Stimulated activated CD4-positive, alpha-beta T cell treated with anti-CD3 and anti-CD28 coated beads, Interleukin-4, amount 100 ng/mL, for 24 hours (primary cell): ENCODE measurements around the gene HOMER2.
"Not testable (repeated sequence)": the region's sequence is repeated elsewhere in the genome, so short reads cannot be mapped to it uniquely, and the experiment has no call there.

ENCODE experiments used
- DNase-seq: peaks from one replicate; pipeline ENCODE4 v3.0.0-alpha.2; 2020

HOMER2 gene

GRCh38 chr15:82892573-82892972 is 59.9 kb downstream of the HOMER2 start:
- no peak for DNase-seq

DNA sequence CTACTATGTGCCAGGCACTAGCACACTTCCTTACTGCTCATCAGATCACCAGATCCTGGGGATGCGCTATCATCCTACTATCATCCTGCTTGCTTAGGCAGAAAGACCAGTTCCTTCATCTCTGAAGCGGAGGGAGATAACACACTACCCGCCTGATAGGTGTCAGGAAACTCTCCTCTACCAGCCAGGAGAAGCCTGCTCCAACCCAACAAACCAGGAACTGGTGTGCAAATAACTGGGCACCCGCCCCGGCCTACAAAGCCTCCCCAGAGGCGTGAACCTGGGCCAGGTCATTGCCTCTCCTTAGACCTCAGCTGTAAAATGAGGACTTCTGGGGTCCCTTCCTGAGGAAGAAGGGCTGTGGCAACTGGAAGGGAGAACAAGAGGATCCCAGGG is 61.5 kb downstream of the HOMER2 start:
- no peak for DNase-seq

- no peak for DNase-seq
These were observed 62.1 kb downstream of the HOMER2 start for GRCh38 chr15:82890338-82890994.

DNA sequence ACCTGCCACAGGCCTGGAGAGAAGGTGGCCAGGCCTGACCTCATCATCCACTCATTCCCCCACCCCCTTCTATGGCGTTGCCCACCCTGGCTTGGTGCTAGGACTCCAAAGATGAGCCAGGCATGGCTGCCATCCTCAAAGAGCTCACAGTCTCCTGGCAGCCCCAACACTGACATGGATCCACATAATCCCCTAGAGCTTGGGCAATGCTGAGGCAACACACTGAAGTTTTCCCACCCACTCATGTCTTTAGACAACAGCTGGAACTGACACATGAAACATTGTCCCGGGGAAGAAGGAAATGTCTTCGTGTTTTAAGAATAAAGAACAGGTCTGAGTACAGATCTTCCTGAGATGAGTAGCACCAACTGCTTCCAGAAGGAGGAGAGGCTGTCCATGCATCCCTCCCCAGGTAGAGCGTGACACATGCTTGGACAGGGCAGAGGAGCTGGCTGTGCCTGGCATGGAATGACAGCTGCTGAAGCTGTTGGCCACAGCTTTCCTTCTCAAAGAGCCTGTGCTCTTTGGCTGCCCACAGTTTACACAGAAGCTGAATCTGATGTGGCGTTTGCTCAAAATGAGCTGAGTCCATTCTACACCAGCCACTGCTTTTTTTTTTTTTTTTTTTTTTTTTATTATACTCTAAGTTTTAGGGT is 70.1 kb downstream of the HOMER2 start:
- DNase-seq, result no peak

GRCh38 chr15:82881747-82882146 is 70.8 kb downstream of the HOMER2 start:
- no peak for DNase-seq

DNA sequence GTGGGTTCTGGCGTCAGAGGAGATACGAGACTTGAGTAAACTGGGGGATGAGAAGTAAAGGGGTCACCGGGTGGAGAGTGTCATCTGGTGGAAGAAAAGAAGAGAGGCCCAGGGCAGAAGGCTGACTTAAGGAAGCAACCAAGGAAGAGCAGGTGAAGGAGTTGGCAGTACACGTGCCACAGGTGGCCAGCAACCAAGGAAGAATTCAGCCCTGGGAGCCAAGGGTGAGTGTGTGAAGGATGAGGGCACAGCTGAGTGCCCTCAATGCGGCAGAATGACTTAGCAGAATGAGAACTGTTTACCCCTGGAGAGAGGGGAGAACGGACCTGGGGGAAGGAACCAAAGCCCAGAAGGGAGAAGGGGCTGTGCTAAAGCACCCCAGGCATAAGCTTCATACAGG is 71.8 kb downstream of the HOMER2 start:
- no peak for DNase-seq

DNA sequence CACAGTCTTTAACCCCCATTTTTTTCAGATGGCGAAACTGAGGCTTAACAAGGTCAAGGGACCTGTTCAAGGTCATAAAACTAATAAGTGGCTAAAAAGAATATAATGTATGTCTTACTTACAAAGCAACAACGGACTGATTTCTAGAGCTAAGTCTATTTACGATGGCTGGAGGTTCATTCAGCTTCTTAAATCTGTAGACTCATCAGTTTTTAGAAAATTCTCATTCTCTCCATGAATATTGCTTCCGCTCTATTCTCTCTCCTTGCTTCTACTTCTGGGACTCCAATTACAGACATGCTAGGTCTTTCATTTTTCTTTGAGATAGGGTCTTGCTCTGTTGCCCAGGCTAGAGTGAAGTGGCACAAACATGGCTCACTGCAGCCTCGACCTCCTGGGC is 74.2 kb downstream of the HOMER2 start:
- no peak for DNase-seq

GRCh38 chr15:82877825-82878224 is 74.7 kb downstream of the HOMER2 start:
- DNase-seq, result no peak

DNA sequence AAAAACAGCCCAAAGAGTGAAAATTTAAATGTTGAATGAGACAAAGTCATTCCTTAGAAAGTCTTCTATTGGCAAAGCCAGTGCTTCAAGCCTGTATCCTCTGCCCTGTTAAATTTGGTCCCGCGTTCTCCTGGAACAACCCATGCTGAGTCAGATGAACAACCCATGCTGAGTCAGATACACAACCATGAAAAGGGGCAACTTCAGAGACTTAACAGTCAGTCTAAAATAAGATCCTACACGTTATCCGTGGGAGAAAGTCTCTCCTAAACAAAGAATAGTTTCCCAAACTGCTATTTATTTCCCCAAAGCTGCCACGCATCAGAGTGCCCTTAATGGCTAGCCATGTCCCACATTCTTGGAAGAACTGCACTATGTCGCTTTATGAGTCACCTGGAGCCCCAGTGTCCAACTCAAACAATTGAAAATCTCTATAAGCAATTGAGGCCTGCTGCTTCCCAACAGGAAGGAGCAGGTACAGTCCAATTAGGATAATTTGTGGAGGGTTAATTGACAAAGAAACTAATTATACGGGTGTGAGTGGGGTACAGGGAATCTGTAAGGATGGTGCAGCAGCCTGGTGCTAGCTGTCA is 77.0 kb downstream of the HOMER2 start:
- DNase-seq, result no peak

- no peak for DNase-seq
These were observed 77.6 kb downstream of the HOMER2 start for GRCh38 chr15:82874961-82875360.

GRCh38 chr15:82874267-82874666 is 78.3 kb downstream of the HOMER2 start:
- DNase-seq, result no peak

GRCh38 chr15:82873000-82873680 is 79.4 kb downstream of the HOMER2 start:
- DNase-seq, result no peak

DNA sequence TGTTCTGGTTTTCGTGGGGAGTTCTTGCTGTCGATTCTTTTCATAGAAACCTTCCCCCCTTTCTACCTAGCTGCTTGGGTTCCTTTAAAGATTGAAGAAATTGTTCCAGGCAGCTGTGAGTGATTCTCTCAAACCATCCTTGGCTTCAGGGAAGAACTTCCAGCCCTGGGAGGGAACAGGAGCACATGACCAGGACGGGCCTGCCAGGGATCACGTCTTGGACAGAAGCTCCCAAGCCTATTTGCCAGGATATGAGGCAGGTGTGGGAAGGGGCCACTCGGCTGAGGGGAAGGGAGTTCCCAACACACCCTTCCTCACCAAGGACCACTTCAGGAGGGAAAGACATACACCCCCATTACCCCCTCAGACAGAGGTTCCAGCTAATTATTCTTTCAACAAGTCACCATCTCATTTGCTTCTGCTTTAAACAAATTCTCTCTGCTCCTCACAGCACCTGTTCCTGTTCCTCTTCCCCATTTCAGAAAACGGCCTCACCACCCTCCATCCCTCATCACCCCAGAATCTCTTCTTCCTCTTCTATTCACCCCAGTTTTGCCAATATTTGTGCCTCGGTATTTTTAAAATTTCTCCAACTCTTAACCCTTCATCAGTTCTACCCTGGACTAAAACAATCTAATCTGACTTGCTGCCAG is 80.6 kb downstream of the HOMER2 start:
- DNase-seq, result no peak

DNA sequence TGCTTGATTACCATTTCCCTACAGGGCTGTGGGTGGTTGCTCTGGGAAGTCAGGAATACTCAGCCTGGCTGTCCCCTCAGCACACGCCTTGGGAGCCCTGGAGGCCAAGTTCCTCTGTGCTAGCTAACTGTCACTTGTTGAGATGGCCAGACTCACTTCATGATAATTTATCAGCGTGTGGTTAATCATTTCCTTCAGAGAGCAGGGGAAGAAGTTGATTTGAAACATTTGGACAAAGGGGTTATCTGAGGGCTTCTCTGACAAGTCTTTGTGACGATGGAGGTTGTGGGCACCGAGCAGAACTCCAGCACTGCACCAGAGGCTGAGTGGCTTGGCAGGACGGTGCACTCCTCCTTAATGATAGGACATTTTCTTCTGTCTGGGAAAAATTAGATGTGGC is 81.2 kb downstream of the HOMER2 start:
- no peak for DNase-seq

- no peak for DNase-seq
These were observed 81.7 kb downstream of the HOMER2 start for GRCh38 chr15:82870727-82871320.

DNA sequence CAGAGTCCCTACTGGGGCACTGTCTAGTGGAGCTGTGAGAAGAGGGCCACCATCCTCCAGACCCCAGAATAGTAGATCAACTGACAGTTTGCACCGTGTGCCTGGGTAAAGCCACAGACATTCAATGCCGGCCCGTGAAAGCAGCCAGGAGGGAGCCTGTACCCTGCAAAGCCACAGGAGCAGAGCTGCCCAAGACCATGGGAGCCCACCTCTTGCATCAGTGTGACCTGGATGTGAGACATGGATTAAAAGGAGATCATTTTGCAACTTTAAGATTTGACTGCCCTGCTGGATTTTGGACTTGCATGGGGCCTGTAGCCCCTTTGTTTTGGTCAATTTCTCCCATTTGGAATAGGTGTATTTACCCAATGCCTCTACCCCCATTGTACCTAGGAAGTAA is 86.5 kb downstream of the HOMER2 start:
- DNase-seq, result not testable (repeated sequence)

GRCh38 chr15:82865581-82865980 is 86.9 kb downstream of the HOMER2 start:
- not testable (repeated sequence) for DNase-seq

DNA sequence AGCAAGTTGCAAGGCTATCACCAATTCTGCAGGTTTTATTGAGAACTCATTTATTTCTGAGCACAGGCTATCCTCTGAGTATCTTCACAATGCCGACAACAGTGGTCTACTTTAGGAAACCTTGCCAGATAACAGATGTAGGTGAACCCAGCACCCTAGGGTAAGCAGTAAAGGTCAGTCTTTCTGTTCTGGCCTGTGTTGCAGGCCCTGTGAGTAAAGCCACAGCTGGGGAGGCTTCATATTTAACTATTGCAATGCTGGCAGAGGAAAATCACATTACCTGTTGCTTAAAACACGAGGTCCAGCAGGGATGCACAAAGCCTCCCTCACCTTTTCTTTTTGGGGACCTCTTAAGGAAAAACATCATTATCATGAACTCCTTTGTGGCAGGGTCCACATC is 87.6 kb downstream of the HOMER2 start:
- no peak for DNase-seq

DNA sequence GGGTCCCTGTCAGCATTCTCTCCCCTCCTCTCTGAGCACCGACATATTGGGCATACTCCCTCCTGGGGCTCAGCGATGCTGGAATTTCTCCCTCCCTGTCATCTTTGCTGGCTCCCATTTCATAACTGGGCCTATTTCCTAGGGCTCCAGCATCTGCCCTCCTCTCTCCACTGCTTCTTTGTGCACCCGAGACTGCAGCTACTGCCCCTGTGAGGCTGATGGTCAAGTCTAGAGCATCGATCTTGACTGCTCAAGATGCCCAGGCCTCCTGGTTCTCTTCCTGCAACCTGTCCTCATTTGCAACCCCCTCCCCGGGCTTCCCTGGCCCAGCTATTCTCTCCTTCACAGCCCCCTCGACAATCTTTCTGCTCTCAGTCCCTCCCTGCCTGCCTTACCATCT is 89.6 kb downstream of the HOMER2 start:
- DNase-seq, result no peak

- no peak for DNase-seq
These were observed 93.6 kb downstream of the HOMER2 start for GRCh38 chr15:82858932-82859331.

GRCh38 chr15:82856397-82857170 is 95.9 kb downstream of the HOMER2 start:
- DNase-seq, result no peak
